GM21381 (cell line): ENCODE measurements around the gene ADGRG7.

Experiments
- ATAC-seq: cut with Tn5 transposase; IDR thresholded peaks from one replicate; pipeline ENCODE4 v1.9.1; 2021; ENCODE audit warnings: mild to moderate bottlenecking, moderate library complexity; ENCODE audit not compliant: unreplicated experiment

The ADGRG7 gene

GRCh38 chr3:100600181-100601042 is 9.0 kb upstream of the ADGRG7 start:
- ATAC-seq = no peak

DNA sequence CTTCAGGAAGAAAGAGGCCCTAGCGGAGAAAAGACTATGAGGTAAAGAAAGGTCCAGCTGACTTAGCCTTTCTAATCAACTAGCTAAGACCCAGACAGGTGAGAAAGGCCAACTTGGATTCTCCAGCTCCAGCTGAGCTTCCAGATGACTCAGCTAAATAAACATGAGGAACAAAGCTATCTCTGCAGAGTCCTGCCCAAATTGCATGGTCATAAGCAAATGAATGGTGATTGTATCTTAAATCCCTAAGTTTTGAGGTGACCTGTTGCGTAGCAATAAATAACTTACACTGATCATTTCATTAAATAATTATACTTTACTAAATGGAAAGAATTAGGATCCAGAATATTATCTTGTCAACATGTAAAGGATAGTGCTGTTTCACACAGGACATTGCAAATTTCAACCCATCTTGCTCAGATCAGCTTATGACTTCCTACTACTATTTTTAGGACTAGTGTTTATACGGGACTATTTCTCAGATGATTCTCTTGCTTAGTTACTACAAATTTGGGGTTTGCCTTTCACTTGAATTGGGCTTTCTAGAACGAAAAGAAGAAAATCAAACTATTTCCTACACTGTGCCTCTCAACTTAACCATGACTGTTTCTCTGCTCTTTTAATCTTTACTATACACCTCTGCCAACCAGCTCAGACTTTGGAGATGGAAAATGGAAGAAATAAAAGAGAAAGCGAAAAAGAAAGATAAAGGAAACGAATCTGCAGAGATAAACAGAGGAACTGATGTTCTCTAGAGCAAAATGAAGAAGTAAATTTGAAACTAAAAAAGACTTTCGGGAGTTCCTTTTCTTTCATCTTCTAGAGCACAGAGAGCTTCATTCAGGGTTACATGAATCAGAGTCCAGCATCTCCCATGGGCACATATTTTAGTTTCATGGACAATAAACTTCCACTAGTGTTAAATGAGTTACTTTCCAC is 6.6 kb upstream of the ADGRG7 start:
- ATAC-seq = peak; percentile 35

DNA sequence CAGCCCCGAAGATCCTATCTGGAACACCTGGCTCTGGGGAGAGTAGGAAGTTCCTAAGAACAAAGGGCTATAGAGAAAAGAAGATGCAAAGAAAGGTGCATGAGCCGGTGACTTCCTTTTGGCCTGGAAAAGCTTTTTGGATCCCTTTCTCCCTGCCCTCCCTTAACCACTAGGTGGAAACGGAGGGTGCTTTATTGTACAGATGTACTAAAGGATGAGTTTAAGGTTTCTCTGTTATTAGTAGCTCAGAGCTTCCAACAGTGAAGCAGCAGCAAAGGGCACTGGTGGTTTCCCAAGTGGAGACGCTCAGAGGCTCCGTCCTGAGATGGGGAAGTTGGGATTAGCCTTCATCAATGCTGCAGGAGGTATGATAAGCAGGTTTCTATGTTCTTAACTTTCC is 5.9 kb upstream of the ADGRG7 start:
- peak; percentile 24 for ATAC-seq

GRCh38 chr3:100605358-100605757 is 4.0 kb upstream of the ADGRG7 start:
- ATAC-seq = no peak

DNA sequence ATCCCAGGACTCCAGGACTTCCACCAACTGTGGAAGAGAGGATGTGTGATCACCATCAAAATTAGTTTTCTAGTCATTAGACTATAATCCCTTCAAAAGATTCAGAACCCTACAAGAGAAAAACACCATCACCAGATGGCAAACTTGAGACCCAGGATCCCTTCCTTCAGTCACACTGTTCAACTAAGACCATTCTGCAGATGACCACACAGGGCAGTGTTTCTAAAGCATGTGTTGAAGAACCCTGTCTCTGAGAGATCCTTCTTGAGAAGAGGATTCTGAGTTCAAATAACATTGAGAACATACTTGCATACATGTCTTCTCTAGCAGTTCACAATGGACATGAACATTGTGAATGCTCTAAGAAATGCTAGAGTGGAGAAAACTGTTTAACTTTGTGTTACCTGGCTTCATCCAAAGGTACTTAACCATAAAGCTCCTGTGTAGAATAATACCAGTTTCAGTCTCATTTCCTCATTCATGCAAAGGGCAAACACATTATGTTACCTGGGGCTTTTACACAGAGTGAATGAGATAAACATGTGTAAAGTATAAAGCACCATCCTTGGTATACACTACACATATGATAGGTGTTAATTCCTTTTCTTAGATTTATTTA is 2.4 kb upstream of the ADGRG7 start:
- peak; percentile 81 for ATAC-seq

DNA sequence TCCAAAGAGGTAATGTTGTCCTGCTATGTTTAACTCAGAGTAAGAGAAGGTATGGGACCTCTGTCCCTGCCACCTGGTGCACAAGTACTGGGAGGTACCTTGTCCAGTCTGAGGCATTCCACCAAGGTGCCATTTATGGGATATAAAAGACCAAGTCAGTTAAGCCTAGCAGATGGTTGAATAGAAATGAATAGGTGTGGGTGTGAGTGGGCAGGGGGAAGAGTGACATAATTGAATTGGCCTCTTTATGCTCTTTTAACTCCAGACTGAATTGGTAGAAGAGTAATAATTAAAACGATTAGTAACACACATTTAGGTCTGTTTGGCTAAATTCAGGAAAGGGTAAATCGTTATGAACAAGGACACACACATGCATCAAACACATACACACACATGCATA is 562 bp downstream of the ADGRG7 start:
- ATAC-seq = no peak

GRCh38 chr3:100611221-100611620 is 1.8 kb downstream of the ADGRG7 start:
- no peak for ATAC-seq

- no peak for ATAC-seq
These were observed 4.5 kb downstream of the ADGRG7 start for GRCh38 chr3:100613721-100614390.

DNA sequence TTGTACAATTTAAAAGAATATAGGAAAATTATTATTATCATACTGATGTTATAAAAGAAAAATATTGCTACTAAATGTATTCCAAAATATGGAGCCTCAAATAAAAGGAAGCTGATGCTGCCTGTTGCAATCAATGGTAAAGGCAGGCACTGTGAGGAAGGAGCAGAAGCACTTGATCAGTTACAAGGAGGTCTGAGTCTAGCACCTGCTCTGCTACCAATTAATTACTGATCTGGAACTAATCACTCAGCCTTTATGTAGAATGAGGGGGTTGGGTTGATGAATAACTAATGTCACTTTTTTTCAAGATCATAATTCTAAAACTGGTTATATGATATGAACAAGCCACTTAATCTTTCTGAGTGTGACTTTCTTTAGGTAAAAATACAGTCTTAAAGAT is 5.5 kb downstream of the ADGRG7 start:
- peak; percentile 61 for ATAC-seq

DNA sequence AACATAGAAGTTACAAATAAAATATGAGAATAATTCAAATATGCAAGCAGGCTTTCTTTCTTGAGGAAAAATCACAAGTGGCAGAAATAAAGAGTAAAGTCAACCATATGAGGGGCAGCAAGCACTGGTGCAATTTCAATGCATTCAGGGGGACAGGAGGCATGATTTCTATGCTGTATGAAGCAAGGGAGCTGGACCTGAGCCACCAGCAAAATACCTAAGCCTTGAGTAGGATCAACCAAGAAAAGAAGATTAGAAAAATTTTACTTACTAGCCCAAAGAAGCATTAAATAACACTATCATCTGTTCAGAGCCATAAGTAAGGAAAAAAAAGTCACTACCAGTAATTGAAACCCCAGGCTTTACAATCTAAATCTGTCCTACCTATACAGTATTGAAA is 6.3 kb downstream of the ADGRG7 start:
- ATAC-seq = no peak

- ATAC-seq = no peak
These were observed 11.8 kb downstream of the ADGRG7 start for GRCh38 chr3:100621251-100621650.

DNA sequence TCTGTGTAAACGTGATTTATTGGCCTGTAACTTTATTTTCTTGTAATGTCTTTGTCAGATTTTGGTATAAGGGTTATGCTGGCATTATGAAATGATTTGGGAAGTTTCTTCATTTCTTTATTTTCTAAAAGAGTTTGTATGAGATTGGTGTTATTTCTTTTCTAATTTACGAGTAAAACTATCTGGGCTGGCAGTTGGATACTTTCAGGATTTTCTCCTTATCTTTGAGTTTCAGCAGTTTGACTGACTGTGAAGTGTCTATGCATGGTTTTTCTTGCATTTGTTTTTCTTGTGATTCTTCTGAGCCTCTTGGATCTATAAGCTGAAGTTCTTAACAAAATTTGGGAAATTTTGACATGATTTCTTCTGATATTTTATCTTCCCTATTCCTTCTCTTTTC is 18.1 kb downstream of the ADGRG7 start:
- ATAC-seq = no peak

GRCh38 chr3:100629421-100630127 is 20.2 kb downstream of the ADGRG7 start:
- no peak for ATAC-seq

- ATAC-seq = no peak
These were observed 21.3 kb downstream of the ADGRG7 start for GRCh38 chr3:100630664-100631063.

GRCh38 chr3:100631236-100631635 is 21.8 kb downstream of the ADGRG7 start:
- no peak for ATAC-seq

GRCh38 chr3:100634493-100635272 is 25.3 kb downstream of the ADGRG7 start:
- no peak for ATAC-seq

- no peak for ATAC-seq
These were observed 25.9 kb downstream of the ADGRG7 start for GRCh38 chr3:100635273-100635701.

DNA sequence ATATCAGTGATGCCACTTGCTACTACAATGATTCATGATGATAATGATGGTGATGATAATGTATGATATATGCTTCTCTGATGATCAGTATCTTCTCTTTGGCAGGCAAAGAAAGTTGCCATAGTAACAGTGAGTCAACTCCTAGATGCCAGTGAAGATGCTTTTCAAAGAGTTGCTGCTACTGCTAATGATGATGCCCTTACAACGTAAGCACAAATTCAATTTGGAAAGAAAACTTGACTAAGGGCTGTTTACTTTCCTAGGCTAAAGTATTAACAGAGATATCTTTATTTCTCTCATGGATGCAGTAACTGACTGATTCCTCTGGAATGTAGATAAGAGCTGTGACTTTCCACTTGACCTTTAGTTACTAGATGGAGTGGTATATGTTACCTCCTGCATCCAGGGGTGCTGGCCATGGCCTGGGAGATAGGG is 27.8 kb downstream of the ADGRG7 start:
- no peak for ATAC-seq

GRCh38 chr3:100640633-100641032 is 31.2 kb downstream of the ADGRG7 start:
- no peak for ATAC-seq
